ENCODE measurements around the gene DGCR2.

GRCh38 chr22:19062943-19063308 lies 59.3 kb downstream of the DGCR2 start:
- TF ChIP-seq TAF1 (IDR thresholded peaks at IDR 0.05; ENCODE audit: low read depth) = no peak
- TF ChIP-seq ZBTB7A (IDR thresholded peaks at IDR 0.05; ENCODE audit: low read depth) = no peak
- no peak for TF ChIP-seq YY1 (IDR thresholded peaks at IDR 0.05; ENCODE audit: low read depth)
- no peak for TF ChIP-seq EP300 (IDR thresholded peaks at IDR 0.05; ENCODE audit: borderline replicate concordance)
- no peak for TF ChIP-seq TEAD4 (IDR thresholded peaks at IDR 0.05)
- TF ChIP-seq RAD21 (IDR thresholded peaks at IDR 0.05; ENCODE audit: low read depth) = no peak
- TF ChIP-seq TCF12 (IDR thresholded peaks at IDR 0.05; ENCODE audit: low read depth) = no peak
- no peak for TF ChIP-seq REST (IDR thresholded peaks at IDR 0.05; ENCODE audit: low read depth)
- TF ChIP-seq CEBPB (IDR thresholded peaks at IDR 0.05) = no peak
- TF ChIP-seq EGR1 (IDR thresholded peaks at IDR 0.05) = no peak
- no peak for TF ChIP-seq MAX (IDR thresholded peaks at IDR 0.05)
- TF ChIP-seq NFIC (IDR thresholded peaks at IDR 0.05) = no peak
